NCI-H2171 (cell line): ENCODE data around the gene TK1.

Experiments used
- DNase-seq: peaks from one replicate; lab custom pipeline; 2025; lab: John Stamatoyannopoulos, UW

The TK1 gene

GRCh38 chr17:78219396-78220150 lies 32.7 kb upstream of the TK1 start:
- DNase-seq: peak; percentile 63

- DNase-seq: no peak
Observed at GRCh38 chr17:78214706-78215061, 27.8 kb upstream of the TK1 start.

- peak; percentile 95 for DNase-seq
Observed at GRCh38 chr17:78214016-78214705, 27.3 kb upstream of the TK1 start, which contains the start of gene BIRC5. Gene BIRC5, plus strand, starts transcription at chr17:78214253. Its CDS starts 64 bp downstream, at chr17:78214317.

GRCh38 chr17:78211032-78211431 lies 24.2 kb upstream of the TK1 start:
- no peak for DNase-seq

- DNase-seq: no peak
Observed at GRCh38 chr17:78210111-78210510, 23.3 kb upstream of the TK1 start.

- DNase-seq: no peak
Observed at GRCh38 chr17:78208486-78208885, 21.6 kb upstream of the TK1 start.

- DNase-seq: no peak
Observed at GRCh38 chr17:78206298-78206697, 19.4 kb upstream of the TK1 start.

GRCh38 chr17:78205124-78205775 lies 18.4 kb upstream of the TK1 start:
- no peak for DNase-seq

GRCh38 chr17:78204387-78205123 lies 17.7 kb upstream of the TK1 start:
- no peak for DNase-seq

- DNase-seq: no peak
Observed at GRCh38 chr17:78202666-78203065, 15.8 kb upstream of the TK1 start.

- DNase-seq: no peak
Observed at GRCh38 chr17:78200451-78200850, 13.6 kb upstream of the TK1 start.

GRCh38 chr17:78197147-78197832 lies 10.4 kb upstream of the TK1 start:
- DNase-seq: no peak

- DNase-seq: no peak
Observed at GRCh38 chr17:78196716-78197115, 9.9 kb upstream of the TK1 start.

GRCh38 chr17:78185981-78186691 lies 716 bp downstream of the TK1 start:
- no peak for DNase-seq

GRCh38 chr17:78184868-78185267 lies 2.0 kb downstream of the TK1 start:
- no peak for DNase-seq

GRCh38 chr17:78184351-78184750 lies 2.5 kb downstream of the TK1 start:
- DNase-seq: no peak

- DNase-seq: no peak
Observed at GRCh38 chr17:78183916-78184315, 2.9 kb downstream of the TK1 start.

- no peak for DNase-seq
Observed at GRCh38 chr17:78182504-78182903, 4.3 kb downstream of the TK1 start.

- DNase-seq: no peak
Observed at GRCh38 chr17:78180508-78180907, 6.3 kb downstream of the TK1 start.

GRCh38 chr17:78180083-78180482 lies 6.8 kb downstream of the TK1 start:
- DNase-seq: no peak

- no peak for DNase-seq
Observed at GRCh38 chr17:78179372-78179771, 7.5 kb downstream of the TK1 start.
